GM12892 (cell line): ENCODE measurements around the gene RAPGEF1.

ENCODE experiments used
- POLR2A ChIP-seq: IDR thresholded peaks from 2 replicates; pipeline ENCODE4 v1.6.1; 2011; ENCODE audit warnings: low read depth, low read length, control low read depth
- TAF1 ChIP-seq: IDR thresholded peaks from 2 replicates; pipeline ENCODE4 v1.6.1; 2011; ENCODE audit warnings: low read depth, mild to moderate bottlenecking, control low read depth, low read length, borderline replicate concordance

DNA sequence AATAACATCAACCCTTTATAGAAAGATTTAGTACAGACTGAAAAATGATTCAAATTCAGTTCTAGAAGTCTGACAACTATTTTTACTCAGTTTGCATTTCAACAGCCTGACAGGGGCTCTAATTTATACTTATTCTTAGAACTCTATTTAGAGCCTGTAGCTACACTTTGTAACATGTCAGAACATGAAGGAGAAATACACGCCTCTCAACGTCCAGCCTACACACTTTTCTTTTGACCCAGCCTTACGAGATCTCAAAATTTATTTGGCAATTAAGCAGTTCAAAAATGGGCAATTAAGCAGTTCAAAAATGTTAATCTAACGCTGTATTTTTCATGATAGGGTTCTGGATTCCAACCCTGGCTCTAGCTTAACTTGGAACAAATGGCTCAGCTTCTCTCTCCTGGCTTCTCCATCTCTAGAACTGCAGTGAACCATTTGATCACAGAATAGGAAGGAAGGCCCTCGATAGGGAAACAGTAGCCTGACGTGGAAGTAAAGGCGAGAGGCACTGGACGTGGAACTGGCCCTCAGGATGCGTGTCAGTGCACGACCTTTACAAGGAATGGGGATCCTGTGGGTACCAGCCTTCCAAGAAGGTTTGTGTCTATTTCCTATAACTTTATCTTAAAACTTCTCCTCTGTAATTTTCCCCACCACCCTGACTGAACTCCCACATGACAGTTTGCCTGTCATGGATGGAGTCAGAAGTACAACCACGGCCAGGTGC is 128.1 kb downstream of the RAPGEF1 start:
- TF ChIP-seq POLR2A (no peak), TAF1 (no peak)
